Esophagus (tissue), 2 donors: ENCODE results near the gene NFIA. TPM values are rescaled to one million over a fixed set of nuclear protein-coding genes. Genes with fewer than 3 reads are reported as not detected.

ENCODE experiments used
- H3K27ac ChIP-seq, 2 donors: one replicate each; pipeline ENCODE4 v1.5.1; 2013; ENCODE audit warnings: low read depth in 2 of 2, mild to moderate bottlenecking in 2 of 2, inconsistent platforms in 1 of 2, low read length in 1 of 2, moderate library complexity in 1 of 2
- H3K27me3 ChIP-seq, 2 donors: one replicate each; pipeline ENCODE4 v1.6.1; 2013; ENCODE audit warnings: low read length in 2 of 2, control low read depth in 1 of 2, mild to moderate bottlenecking in 1 of 2; ENCODE audit not compliant: insufficient read depth in 2 of 2, control insufficient read depth in 1 of 2
- H3K36me3 ChIP-seq, 2 donors: one replicate each; pipeline ENCODE4 v1.6.1; 2013; ENCODE audit warnings: low read length in 1 of 2; ENCODE audit not compliant: control insufficient read depth in 2 of 2, insufficient read depth in 2 of 2
- H3K4me1 ChIP-seq, 2 donors: one replicate each; pipeline ENCODE4 v1.6.1; 2013; ENCODE audit warnings: low read length in 1 of 2; ENCODE audit not compliant: control insufficient read depth in 2 of 2, insufficient read depth in 2 of 2
- H3K4me3 ChIP-seq, 2 donors: one replicate each; pipeline ENCODE4 v1.5.1; 2013; ENCODE audit warnings: low read length in 2 of 2, mild to moderate bottlenecking in 2 of 2, low read depth in 1 of 2, moderate library complexity in 1 of 2
- H3K9me3 ChIP-seq, 2 donors: one replicate each; pipeline ENCODE4 v1.6.1; 2013; ENCODE audit warnings: mild to moderate bottlenecking in 2 of 2, low read depth in 1 of 2, low read length in 1 of 2, moderate library complexity in 1 of 2; ENCODE audit not compliant: control insufficient read depth in 2 of 2, insufficient read depth in 1 of 2
- WGBS, 2 donors: extraction: QIAGEN DNeasy Blood & Tissue Kit; methylation state at CpG; one replicate each; pipeline ENCODE4 v1.1.7; 2013; 5-methylcytosine and 5-hydroxymethylcytosine counted together
- polyA plus RNA-seq, 2 donors: library from polyadenylated mRNA; stranded (reverse); fragments of 200-250 nt; gene quantifications; one replicate each; pipeline ENCODE4 v1.2.3, GENCODE V29; 2013
- donor health status: healthy with polysubstance abuse.
- donor health status: Bipolar disorder and iron deficiency.

NFIA gene
- polyA plus RNA-seq, 2 donors = 9.0 to 11.0 TPM

DNA sequence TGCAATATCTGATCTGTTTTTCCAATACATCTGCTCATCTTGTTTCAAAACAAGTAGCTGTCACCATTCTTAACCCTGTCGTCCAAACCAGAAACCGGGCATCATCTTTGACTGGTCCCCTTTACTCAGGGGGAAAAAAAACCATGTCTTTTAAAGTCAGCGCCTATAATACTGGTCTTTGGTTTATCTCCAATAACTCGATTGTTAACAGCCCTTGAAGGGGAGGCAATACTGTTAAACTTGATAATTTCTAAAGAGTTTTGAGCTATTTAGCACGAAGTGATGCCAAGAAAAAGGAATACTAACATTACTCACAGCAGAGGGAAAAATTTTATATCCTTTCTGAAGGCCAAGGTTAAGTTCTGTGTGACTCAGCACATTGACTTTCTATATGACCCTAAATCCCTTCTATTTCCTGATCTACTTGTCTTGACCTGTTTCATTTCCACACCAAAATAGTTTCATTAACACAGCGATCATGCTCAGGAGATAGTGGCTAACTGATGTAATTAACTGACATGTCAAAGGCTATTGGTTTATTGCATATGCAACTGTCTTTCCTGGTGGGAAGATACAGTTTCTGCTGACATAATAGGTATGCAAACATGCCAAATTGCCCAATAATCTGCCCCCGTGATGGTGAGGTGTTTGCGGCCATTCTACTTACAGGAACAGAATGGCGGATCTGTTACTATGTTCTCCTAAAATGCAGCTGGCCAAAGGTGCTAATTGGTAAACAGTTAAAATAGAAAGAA lies 59.1 kb downstream of the NFIA start:
- Histone ChIP-seq H3K4me1 (peaks cover 0 to 8% of the 10 kb centered on the region in 2 donors), H3K4me3 (no peak overlapping the region), H3K27ac (peak overlapping the region; percentile 45 to 80), H3K9me3 (no peaks in the 10 kb centered on the region), H3K36me3 (no peaks in the 10 kb centered on the region), H3K27me3 (no peaks in the 10 kb centered on the region)
- 33 to 55% methylated on average over 9 of the region's 9 CpGs for WGBS, 2 donors

DNA sequence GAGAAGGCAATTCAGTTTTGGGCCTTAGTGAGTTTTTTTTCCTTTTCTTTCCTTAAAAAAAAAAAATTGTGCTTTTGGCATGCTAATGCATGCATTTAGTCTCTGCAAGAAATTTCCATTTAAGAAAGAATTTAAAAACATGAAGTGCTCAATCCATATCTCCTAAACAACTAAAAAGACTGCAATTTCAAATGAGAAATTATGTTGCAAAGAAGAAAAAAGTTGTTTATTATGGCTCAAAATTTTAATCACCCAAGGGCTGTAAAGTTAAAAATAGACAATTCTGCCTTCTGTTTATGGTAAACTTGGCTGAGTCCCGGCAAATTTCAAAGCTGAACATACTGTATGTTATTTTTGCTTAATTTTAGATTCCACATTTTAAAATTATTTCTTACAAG lies 59.7 kb downstream of the NFIA start:
- 19 to 42% methylated on average over 1 of the region's 1 CpG for WGBS, 2 donors
- H3K27ac ChIP-seq = peak overlapping the region in 1 of 2 donors; percentile 45
- H3K4me1 ChIP-seq = peaks cover 0 to 8% of the 10 kb centered on the region in 2 donors
- H3K36me3 ChIP-seq = no peaks in the 10 kb centered on the region
- no peaks in the 10 kb centered on the region for H3K9me3 ChIP-seq
- no peak overlapping the region for H3K4me3 ChIP-seq
- no peaks in the 10 kb centered on the region for H3K27me3 ChIP-seq

DNA sequence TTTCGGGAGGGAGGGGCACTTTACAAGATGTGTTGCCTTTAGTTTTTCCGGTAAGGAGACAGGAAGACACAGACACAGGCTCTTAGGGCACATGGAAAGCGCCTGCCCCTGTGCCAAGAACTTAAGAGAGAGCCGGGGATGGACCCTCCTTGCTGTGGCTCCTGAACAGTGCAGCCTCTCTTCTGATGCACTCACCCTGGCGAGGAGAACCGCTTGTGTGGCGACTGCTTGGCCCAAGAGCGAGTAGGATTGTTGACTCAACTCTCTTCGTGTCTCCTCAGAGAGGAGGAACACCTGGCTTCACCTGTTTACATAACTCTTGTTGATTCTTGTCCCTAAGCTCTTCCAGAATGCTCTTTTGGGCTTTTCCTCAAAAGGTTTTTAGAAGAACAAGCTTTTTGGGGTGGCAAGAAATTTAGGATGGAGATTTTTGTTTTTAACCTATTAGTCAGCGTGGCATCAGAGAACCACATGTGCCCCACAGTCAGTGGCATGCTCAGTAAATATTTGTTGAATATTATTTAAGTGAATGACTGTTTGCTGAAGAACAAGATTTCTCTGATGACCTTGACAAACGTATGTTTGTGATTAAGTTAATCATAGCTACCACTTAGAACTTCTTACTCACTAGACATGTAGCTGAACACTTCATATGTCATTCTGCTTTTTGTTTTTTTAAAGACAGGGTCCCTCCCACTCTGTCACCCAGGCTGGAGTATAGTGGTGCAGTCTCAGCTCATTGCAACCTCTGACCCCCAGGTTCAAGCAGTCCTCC lies 60.6 kb downstream of the NFIA start:
- 44 to 53% methylated on average over 11 of the region's 11 CpGs for WGBS, 2 donors
- Histone ChIP-seq H3K36me3 (no peaks in the 10 kb centered on the region), H3K4me1 (peaks cover 0 to 8% of the 10 kb centered on the region in 2 donors), H3K4me3 (peak overlapping the region in 1 of 2 donors; percentile 19), H3K27ac (peak overlapping the region; percentile 93 to 97), H3K27me3 (no peaks in the 10 kb centered on the region), H3K9me3 (no peaks in the 10 kb centered on the region)

DNA sequence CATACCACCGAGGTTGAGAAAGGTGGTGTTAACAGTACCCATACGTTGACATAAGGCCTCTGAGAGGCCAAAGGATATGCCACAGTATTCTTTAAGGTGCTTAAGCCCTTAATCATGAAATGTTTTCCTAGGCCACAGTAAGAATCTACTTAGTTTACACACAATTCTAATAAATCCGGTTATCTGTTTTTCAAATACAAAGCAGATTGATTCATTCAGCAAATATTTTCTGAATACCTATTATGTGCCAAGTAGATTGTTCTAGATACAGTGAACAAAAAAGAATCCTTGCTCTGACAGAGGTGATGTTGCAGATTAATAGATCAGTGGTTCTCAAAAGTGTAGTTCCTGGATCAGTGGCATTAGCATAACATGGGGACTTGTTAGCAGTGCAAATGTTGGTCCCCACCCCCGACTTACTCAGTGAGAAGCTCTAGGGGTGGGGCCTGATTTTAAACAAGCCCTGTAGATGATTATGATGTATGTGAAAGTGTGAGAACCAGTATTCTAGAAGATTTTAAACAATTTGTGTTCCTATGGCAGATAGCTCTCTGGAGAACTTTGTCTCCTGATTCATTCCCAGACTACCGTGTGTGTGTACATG lies 61.6 kb downstream of the NFIA start:
- WGBS, 2 donors = 50 to 57% methylated on average over 5 of the region's 5 CpGs
- H3K27ac ChIP-seq = peak overlapping the region; percentile 84 to 93

DNA sequence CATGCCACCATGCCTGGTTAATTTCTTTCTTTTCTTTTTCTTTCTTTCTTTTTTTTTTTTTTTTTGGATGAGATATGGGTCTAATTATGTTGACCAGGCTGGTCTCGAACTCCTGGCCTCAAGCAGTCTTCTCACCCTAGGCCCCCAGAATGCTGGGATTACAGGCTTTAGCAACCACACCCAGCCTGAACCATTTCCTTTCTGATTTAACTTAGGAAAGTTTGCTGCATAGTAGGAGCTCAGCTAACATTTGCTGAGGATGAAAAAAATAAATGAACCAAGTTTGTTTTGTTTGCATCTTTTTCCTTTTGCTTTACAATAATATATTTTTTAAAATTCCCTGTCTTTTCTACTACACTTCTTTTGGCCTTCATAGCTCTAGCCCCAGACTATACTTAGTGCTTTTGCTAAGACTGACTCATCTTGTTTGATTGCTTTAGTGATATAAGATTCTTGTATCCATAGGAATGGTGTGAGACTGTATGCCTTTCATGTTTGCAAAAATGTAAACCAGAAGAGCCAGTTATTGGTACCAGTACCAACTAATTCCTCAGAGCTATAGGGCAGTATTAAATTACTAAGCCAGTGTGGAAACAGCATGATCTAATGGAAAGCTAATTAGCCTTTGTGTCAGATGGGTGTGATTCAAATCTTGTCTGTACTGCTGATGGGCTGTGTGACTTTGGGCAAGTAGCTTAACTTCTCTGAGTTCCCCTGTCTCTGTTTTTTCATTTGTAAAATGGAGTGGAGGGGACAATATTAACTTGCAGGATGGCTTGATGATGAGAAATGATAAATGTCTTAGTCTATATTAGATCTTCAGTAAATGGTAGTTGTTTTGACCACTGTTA lies 66.9 kb downstream of the NFIA start:
- Histone ChIP-seq H3K27ac (peak overlapping the region; percentile 17 to 71), H3K4me1 (peaks cover 2% of the 10 kb centered on the region in 2 donors), H3K27me3 (no peaks in the 10 kb centered on the region), H3K9me3 (no peaks in the 10 kb centered on the region), H3K4me3 (no peak overlapping the region), H3K36me3 (no peaks in the 10 kb centered on the region)
- WGBS, 2 donors = 63% methylated on average over 1 of the region's 1 CpG

More for the DNA sequence above, 61.6 kb downstream of the NFIA start:
- Histone ChIP-seq H3K36me3 (no peaks in the 10 kb centered on the region), H3K9me3 (no peaks in the 10 kb centered on the region), H3K4me3 (no peak overlapping the region), H3K27me3 (no peaks in the 10 kb centered on the region), H3K4me1 (peaks cover 0 to 10% of the 10 kb centered on the region in 2 donors)

DNA sequence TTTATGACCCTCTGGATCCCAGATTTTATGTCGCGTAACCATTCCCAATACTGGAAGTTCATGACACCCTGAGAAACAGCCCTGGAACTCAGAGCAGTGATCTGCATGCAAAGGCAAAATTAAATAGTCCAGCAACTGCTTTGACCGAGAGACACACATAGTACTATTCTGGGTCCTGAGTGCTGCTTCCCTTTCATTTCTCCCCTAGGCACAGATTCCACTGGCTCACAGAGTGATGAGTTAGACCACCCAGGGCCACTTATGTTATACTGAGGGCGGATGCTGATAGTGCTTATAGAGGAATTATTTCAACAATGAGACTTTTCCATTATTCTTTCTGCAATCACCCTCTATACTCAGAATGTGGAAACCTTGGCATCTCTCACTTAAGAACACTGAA lies 69.2 kb downstream of the NFIA start:
- no peak overlapping the region for H3K27ac ChIP-seq
- H3K9me3 ChIP-seq = no peaks in the 10 kb centered on the region
- H3K36me3 ChIP-seq = no peaks in the 10 kb centered on the region
- no peak overlapping the region for H3K4me3 ChIP-seq
- WGBS, 2 donors = 89 to 96% methylated on average over 4 of the region's 4 CpGs
- peaks cover 2% of the 10 kb centered on the region in 2 donors for H3K4me1 ChIP-seq
- H3K27me3 ChIP-seq = no peaks in the 10 kb centered on the region

DNA sequence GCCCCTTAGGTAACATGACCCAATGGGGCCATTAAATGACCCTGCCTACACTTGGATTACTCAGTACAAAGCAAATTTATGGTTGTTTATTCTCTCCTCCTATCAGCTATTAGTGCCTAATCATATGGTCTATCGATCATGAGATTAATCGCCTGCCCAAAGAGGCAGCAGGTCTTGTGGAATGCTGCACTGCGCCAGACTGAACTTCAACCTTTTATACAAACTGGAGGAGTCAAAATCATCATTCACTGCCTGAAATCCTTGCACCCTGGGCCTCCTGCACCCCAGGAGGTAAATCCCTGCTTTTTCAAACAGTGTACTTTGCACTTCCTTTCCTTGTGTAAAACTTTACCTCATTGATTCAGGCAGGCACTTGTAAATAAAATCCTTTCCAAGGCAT lies 69.7 kb downstream of the NFIA start:
- no peaks in the 10 kb centered on the region for H3K9me3 ChIP-seq
- no peak overlapping the region for H3K4me3 ChIP-seq
- WGBS, 2 donors = 54 to 67% methylated on average over 3 of the region's 3 CpGs
- no peaks in the 10 kb centered on the region for H3K27me3 ChIP-seq
- peaks cover 2% of the 10 kb centered on the region in 2 donors for H3K4me1 ChIP-seq
- no peaks in the 10 kb centered on the region for H3K36me3 ChIP-seq
- peak overlapping the region in 1 of 2 donors; percentile 9 for H3K27ac ChIP-seq

DNA sequence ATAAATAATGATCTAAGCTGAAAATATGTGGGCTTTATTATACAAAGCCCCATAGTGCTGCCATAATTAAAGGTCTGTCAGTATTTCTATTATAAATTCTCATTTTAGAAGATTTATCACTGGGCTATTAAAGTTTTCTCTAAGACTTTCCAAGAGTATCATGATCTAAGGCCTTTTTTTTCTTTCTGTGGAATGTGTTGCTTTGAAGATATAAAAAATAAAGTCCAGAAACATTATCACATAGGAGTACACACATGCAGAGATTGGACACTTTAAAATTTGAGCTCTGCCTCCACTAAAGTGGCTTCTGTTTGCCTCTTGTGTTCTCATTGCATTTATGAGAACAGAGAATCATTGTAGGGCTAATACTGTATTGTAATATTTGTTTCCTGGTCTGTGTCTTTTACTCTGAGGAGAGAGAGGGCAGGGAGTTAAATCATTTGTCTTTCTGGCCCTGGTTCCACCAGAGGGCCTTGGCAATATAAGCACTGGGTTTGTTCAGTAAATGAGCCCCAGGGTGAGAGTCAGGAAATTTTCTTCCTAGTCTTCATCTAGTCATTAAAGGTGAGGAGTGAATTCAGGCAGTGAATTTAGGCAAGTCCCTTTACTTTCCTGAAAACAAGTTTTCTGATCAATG lies 70.2 kb downstream of the NFIA start:
- H3K36me3 ChIP-seq = no peaks in the 10 kb centered on the region
- peak overlapping the region; percentile 35 to 63 for H3K27ac ChIP-seq
- peaks cover 2% of the 10 kb centered on the region in 2 donors for H3K4me1 ChIP-seq
- H3K9me3 ChIP-seq = no peaks in the 10 kb centered on the region
- H3K27me3 ChIP-seq = no peaks in the 10 kb centered on the region
- no peak overlapping the region for H3K4me3 ChIP-seq
